ENCODE measurements around the gene FER1L5. TPM values are rescaled to one million over a fixed set of nuclear protein-coding genes. Genes with fewer than 3 reads are reported as not detected.
"Not testable (repeated sequence)": the region's sequence is repeated elsewhere in the genome, so short reads cannot be mapped to it uniquely, and the experiment has no call there.

Gene FER1L5
- total RNA-seq, 4 donors from 2014 or later: not detected

GRCh38 chr2:96649342-96649741, 6.8 kb downstream of the FER1L5 start:
- no peak for DNase-seq
- no peak overlapping the region for H3K4me3 ChIP-seq
- H3K36me3 ChIP-seq: no peaks in the 10 kb centered on the region
- in situ Hi-C loops (cut with MboI; ENCODE audit: low sequenced_read_pairs in 4 of 4): no loop called here
- TF ChIP-seq POLR2A (IDR thresholded peaks at IDR 0.05) (no peak), CTCF (IDR thresholded peaks at IDR 0.05 in 4 of 5, conservative IDR thresholded peaks at IDR 0.05 in 1 of 5) (no peak)
- H3K27ac ChIP-seq: no peak overlapping the region
- H3K27me3 ChIP-seq: no peaks in the 10 kb centered on the region
- H3K9me3 ChIP-seq: no peaks in the 10 kb centered on the region
- no peak for ATAC-seq
- H3K4me1 ChIP-seq: no peaks in the 10 kb centered on the region
- intact Hi-C loops (cut with DNase I; ENCODE audit: low total_unique reads): no loop called here

DNA sequence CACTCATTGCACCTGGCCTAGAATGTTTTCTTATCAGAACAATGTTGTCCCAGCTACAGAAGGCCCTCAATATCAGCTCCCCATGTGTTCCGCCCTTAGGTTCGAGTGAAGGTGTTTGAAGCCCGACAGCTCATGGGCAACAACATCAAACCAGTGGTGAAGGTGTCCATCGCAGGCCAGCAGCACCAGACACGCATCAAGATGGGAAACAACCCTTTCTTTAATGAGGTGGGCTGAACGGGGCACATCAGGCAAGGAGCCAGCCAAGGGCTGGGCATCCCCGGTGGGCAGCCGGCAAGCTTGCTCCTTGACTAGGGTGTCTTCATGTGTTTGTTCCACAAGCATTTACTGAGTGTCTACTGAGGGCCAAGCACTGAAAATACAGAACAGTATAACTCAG, 9.2 kb downstream of the FER1L5 start:
- no peaks in the 10 kb centered on the region for H3K36me3 ChIP-seq
- H3K4me3 ChIP-seq: no peak overlapping the region
- ATAC-seq (no peak), DNase-seq (no peak)
- no peaks in the 10 kb centered on the region for H3K27me3 ChIP-seq
- TF ChIP-seq POLR2A (IDR thresholded peaks at IDR 0.05) (no peak), CTCF (IDR thresholded peaks at IDR 0.05 in 4 of 5, conservative IDR thresholded peaks at IDR 0.05 in 1 of 5) (no peak)
- in situ Hi-C loops (cut with MboI; ENCODE audit: low sequenced_read_pairs in 4 of 4) (no loop called here), intact Hi-C loops (cut with DNase I; ENCODE audit: low total_unique reads) (no loop called here)
- H3K27ac ChIP-seq: no peak overlapping the region
- no peaks in the 10 kb centered on the region for H3K9me3 ChIP-seq
- H3K4me1 ChIP-seq: no peaks in the 10 kb centered on the region

- ATAC-seq; H3K36me3 ChIP-seq; H3K27me3 ChIP-seq; H3K4me1 ChIP-seq; H3K4me3 ChIP-seq; DNase-seq; H3K27ac ChIP-seq; H3K9me3 ChIP-seq; in situ Hi-C loops (cut with MboI; ENCODE audit: low sequenced_read_pairs in 4 of 4); intact Hi-C loops (cut with DNase I; ENCODE audit: low total_unique reads): not testable (repeated sequence)
Observed at GRCh38 chr2:96654791-96655190, 12.2 kb downstream of the FER1L5 start.

GRCh38 chr2:96655526-96655925, 13.0 kb downstream of the FER1L5 start:
- TF ChIP-seq CTCF (IDR thresholded peaks at IDR 0.05 in 4 of 5, conservative IDR thresholded peaks at IDR 0.05 in 1 of 5): no peak
- no peak for TF ChIP-seq POLR2A (IDR thresholded peaks at IDR 0.05)
- intact Hi-C loops (cut with DNase I; ENCODE audit: low total_unique reads): no loop called here
- Histone ChIP-seq H3K4me3 (no peak overlapping the region), H3K27me3 (no peaks in the 10 kb centered on the region), H3K9me3 (no peaks in the 10 kb centered on the region), H3K36me3 (no peaks in the 10 kb centered on the region), H3K4me1 (no peaks in the 10 kb centered on the region), H3K27ac (no peak overlapping the region)
- DNase-seq: no peak
- in situ Hi-C loops (cut with MboI; ENCODE audit: low sequenced_read_pairs in 4 of 4): no loop called here
- ATAC-seq: no peak

DNA sequence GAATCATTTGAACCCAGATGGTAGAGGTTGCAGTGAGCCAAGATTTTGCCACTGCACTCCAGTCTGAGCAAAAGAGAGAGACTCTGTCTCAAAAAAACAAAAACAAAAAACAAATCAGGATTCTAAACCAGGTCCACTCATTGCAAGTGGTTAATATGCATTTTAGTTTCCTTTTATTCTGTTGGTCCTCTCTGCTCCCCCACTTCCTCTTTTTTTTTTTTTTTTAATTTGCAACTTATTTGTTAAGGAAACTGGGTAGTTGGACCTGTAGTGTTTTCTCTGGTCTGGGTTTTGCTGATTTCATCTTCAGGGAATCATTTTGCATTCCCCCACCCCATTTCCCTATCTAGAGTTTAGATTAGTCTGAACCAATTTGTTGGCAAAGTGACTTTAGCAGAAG, 14.0 kb downstream of the FER1L5 start:
- Histone ChIP-seq H3K4me1 (no peaks in the 10 kb centered on the region), H3K4me3 (no peak overlapping the region), H3K27me3 (no peaks in the 10 kb centered on the region), H3K9me3 (no peaks in the 10 kb centered on the region), H3K27ac (no peak overlapping the region), H3K36me3 (no peaks in the 10 kb centered on the region)
- no peak for TF ChIP-seq CTCF (IDR thresholded peaks at IDR 0.05 in 4 of 5, conservative IDR thresholded peaks at IDR 0.05 in 1 of 5)
- TF ChIP-seq POLR2A (IDR thresholded peaks at IDR 0.05): no peak
- DNase-seq: no peak
- ATAC-seq: no peak
- in situ Hi-C loops (cut with MboI; ENCODE audit: low sequenced_read_pairs in 4 of 4): no loop called here
- intact Hi-C loops (cut with DNase I; ENCODE audit: low total_unique reads): no loop called here
